SK-N-MC (cell line): ENCODE measurements around the gene PRR20G.

Experiments
- DNase-seq: peaks from one replicate; pipeline ENCODE4 v3.0.0-alpha.2; 2011; ENCODE audit warnings: low read depth, low spot score
- H3K27ac ChIP-seq: fragments of 200-600 bp; sonication (generic); 2 replicates; pipeline ENCODE4 v1.5.1; 2016; ENCODE audit warnings: mixed run types
- H3K36me3 ChIP-seq: fragments of 200-600 bp; sonication (generic); 2 replicates; pipeline ENCODE4 v1.6.1; 2017; ENCODE audit warnings: antibody characterized with exemption, low read length, mixed read lengths; ENCODE audit not compliant: insufficient read depth
- H3K4me3 ChIP-seq: fragments of 200-600 bp; sonication (generic); 2 replicates; pipeline ENCODE4 v1.5.1; 2016
- H3K9ac ChIP-seq: fragments of 200-600 bp; sonication (generic); 2 replicates; pipeline ENCODE4 v1.8.0; 2017; ENCODE audit warnings: mixed run types, mixed read lengths; ENCODE audit not compliant: insufficient read length
- H3K9me3 ChIP-seq: fragments of 200-600 bp; sonication (generic); 2 replicates; pipeline ENCODE4 v1.6.1; 2017; ENCODE audit warnings: low read depth, mild to moderate bottlenecking, antibody characterized with exemption, low read length, moderate library complexity, mixed read lengths
- EZH2 ChIP-seq: fragments of 200-600 bp; sonication (generic); IDR thresholded peaks from one replicate; pipeline ENCODE4 v1.6.1; 2017; ENCODE audit warnings: antibody characterized with exemption
- FOXP2 ChIP-seq: optimal IDR thresholded peaks from 2 replicates; pipeline ENCODE3; 2011; ENCODE audit warnings: mild to moderate bottlenecking, moderate library complexity; ENCODE audit not compliant: insufficient read depth; ENCODE audit errors: extremely low read length, control extremely low read depth
- POLR2AphosphoS5 ChIP-seq: IDR thresholded peaks from 2 replicates; pipeline ENCODE4 v1.6.1; 2012; ENCODE audit warnings: mild to moderate bottlenecking, low read depth, low read length, borderline replicate concordance

PRR20G gene

GRCh38 chr3:127254730-127255129 lies 33.1 kb downstream of the PRR20G start:
- DNase-seq, result no peak
- H3K27ac ChIP-seq, result no peak overlapping the region
- no peaks in the 10 kb centered on the region for H3K36me3 ChIP-seq
- no peak overlapping the region for H3K9ac ChIP-seq
- H3K9me3 ChIP-seq, result no peaks in the 10 kb centered on the region; the same call in 1 of the 2 replicates
- no peak overlapping the region for H3K4me3 ChIP-seq
- TF ChIP-seq POLR2AphosphoS5 (no peak), EZH2 (no peak), FOXP2 (no peak)

- no peaks in the 10 kb centered on the region; the same call in 1 of the 2 replicates for H3K9me3 ChIP-seq
Observed at GRCh38 chr3:127254033-127254644, 33.7 kb downstream of the PRR20G start.

GRCh38 chr3:127253491-127253890 lies 34.4 kb downstream of the PRR20G start:
- Histone ChIP-seq H3K9ac (no peak overlapping the region), H3K9me3 (no peaks in the 10 kb centered on the region; the same call in 1 of the 2 replicates), H3K4me3 (no peak overlapping the region), H3K27ac (no peak overlapping the region), H3K36me3 (no peaks in the 10 kb centered on the region)
- no peak for DNase-seq
- TF ChIP-seq FOXP2, result no peak
- no peak for TF ChIP-seq EZH2
- no peak for TF ChIP-seq POLR2AphosphoS5

More at GRCh38 chr3:127254033-127254644, 33.7 kb downstream of the PRR20G start:
- TF ChIP-seq FOXP2, result no peak
- TF ChIP-seq POLR2AphosphoS5, result no peak
- no peak for TF ChIP-seq EZH2
- no peak overlapping the region for H3K9ac ChIP-seq
- no peak overlapping the region for H3K27ac ChIP-seq
- DNase-seq, result no peak
- no peaks in the 10 kb centered on the region for H3K36me3 ChIP-seq
- H3K4me3 ChIP-seq, result no peak overlapping the region

- H3K9ac ChIP-seq, result no peak overlapping the region
- no peaks in the 10 kb centered on the region for H3K36me3 ChIP-seq
- DNase-seq, result no peak
- H3K9me3 ChIP-seq, result no peaks in the 10 kb centered on the region; the same call in 1 of the 2 replicates
- no peak for TF ChIP-seq EZH2
- TF ChIP-seq POLR2AphosphoS5, result no peak
- no peak for TF ChIP-seq FOXP2
- no peak overlapping the region for H3K4me3 ChIP-seq
- no peak overlapping the region for H3K27ac ChIP-seq
Observed at GRCh38 chr3:127252446-127252845, 35.4 kb downstream of the PRR20G start.

- DNase-seq, result no peak
- Histone ChIP-seq H3K9me3 (no peaks in the 10 kb centered on the region; the same call in 1 of the 2 replicates), H3K36me3 (no peaks in the 10 kb centered on the region), H3K4me3 (no peak overlapping the region), H3K9ac (no peak overlapping the region), H3K27ac (no peak overlapping the region)
- TF ChIP-seq POLR2AphosphoS5, result no peak
- TF ChIP-seq FOXP2, result no peak
- no peak for TF ChIP-seq EZH2
Observed at GRCh38 chr3:127250032-127250431, 37.8 kb downstream of the PRR20G start.

GRCh38 chr3:127247292-127247691 lies 40.6 kb downstream of the PRR20G start:
- Histone ChIP-seq H3K27ac (no peak overlapping the region), H3K9me3 (no peaks in the 10 kb centered on the region; the same call in 1 of the 2 replicates), H3K36me3 (no peaks in the 10 kb centered on the region), H3K9ac (no peak overlapping the region), H3K4me3 (no peak overlapping the region)
- TF ChIP-seq EZH2 (no peak), POLR2AphosphoS5 (no peak), FOXP2 (no peak)
- DNase-seq, result no peak

- H3K9me3 ChIP-seq, result no peaks in the 10 kb centered on the region
- H3K9ac ChIP-seq, result no peak overlapping the region
- no peaks in the 10 kb centered on the region for H3K36me3 ChIP-seq
- DNase-seq, result no peak
- TF ChIP-seq POLR2AphosphoS5 (no peak), EZH2 (no peak), FOXP2 (no peak)
- no peak overlapping the region for H3K27ac ChIP-seq
- no peak overlapping the region for H3K4me3 ChIP-seq
Observed at GRCh38 chr3:127238602-127239001, 49.2 kb downstream of the PRR20G start.

GRCh38 chr3:127237835-127238234 lies 50.0 kb downstream of the PRR20G start:
- DNase-seq, result no peak
- no peak overlapping the region for H3K9ac ChIP-seq
- H3K27ac ChIP-seq, result no peak overlapping the region
- H3K9me3 ChIP-seq, result no peaks in the 10 kb centered on the region
- no peak for TF ChIP-seq POLR2AphosphoS5
- no peak for TF ChIP-seq FOXP2
- TF ChIP-seq EZH2, result no peak
- no peaks in the 10 kb centered on the region for H3K36me3 ChIP-seq
- no peak overlapping the region for H3K4me3 ChIP-seq

- TF ChIP-seq EZH2 (no peak), POLR2AphosphoS5 (no peak), FOXP2 (no peak)
- no peaks in the 10 kb centered on the region for H3K9me3 ChIP-seq
Observed at GRCh38 chr3:127235706-127236105, 52.1 kb downstream of the PRR20G start.

More at GRCh38 chr3:127235706-127236105, 52.1 kb downstream of the PRR20G start:
- Histone ChIP-seq H3K36me3 (no peaks in the 10 kb centered on the region), H3K9ac (no peak overlapping the region), H3K4me3 (no peak overlapping the region), H3K27ac (no peak overlapping the region)
- no peak for DNase-seq
